NCI-H2196 treated with DMSO at 0.1 percent for 48 hours (cell line): Measurements from ENCODE around the gene SMIM20.

ENCODE experiments used
- DNase-seq: peaks from one replicate; lab custom pipeline; 2025; ENCODE audit not compliant: unreplicated experiment; lab: John Stamatoyannopoulos, UW

The SMIM20 gene

GRCh38 chr4:25925486-25926201 lies 11.6 kb downstream of the SMIM20 start:
- no peak for DNase-seq

GRCh38 chr4:25926462-25926861 lies 12.4 kb downstream of the SMIM20 start:
- DNase-seq: no peak

GRCh38 chr4:25927361-25928195 lies 13.6 kb downstream of the SMIM20 start:
- no peak for DNase-seq

- peak; percentile 60 for DNase-seq
These were observed 14.6 kb downstream of the SMIM20 start for GRCh38 chr4:25928379-25929297.

- DNase-seq: no peak
These were observed 15.3 kb downstream of the SMIM20 start for GRCh38 chr4:25929298-25929686.

GRCh38 chr4:25930731-25931354 lies 16.8 kb downstream of the SMIM20 start:
- DNase-seq: no peak

- no peak for DNase-seq
These were observed 22.7 kb downstream of the SMIM20 start for GRCh38 chr4:25936696-25937095.

GRCh38 chr4:25937801-25938200 lies 23.8 kb downstream of the SMIM20 start:
- no peak for DNase-seq

GRCh38 chr4:25938366-25938765 lies 24.3 kb downstream of the SMIM20 start:
- DNase-seq: no peak

- no peak for DNase-seq
These were observed 24.8 kb downstream of the SMIM20 start for GRCh38 chr4:25938787-25939186.

GRCh38 chr4:25939330-25939729 lies 25.3 kb downstream of the SMIM20 start:
- DNase-seq: no peak

GRCh38 chr4:25941457-25942221 lies 27.6 kb downstream of the SMIM20 start:
- no peak for DNase-seq

GRCh38 chr4:25943312-25943711 lies 29.3 kb downstream of the SMIM20 start:
- DNase-seq: no peak

- no peak for DNase-seq
These were observed 29.8 kb downstream of the SMIM20 start for GRCh38 chr4:25943805-25944204.

- DNase-seq: no peak
These were observed 34.0 kb downstream of the SMIM20 start for GRCh38 chr4:25948051-25948450.

GRCh38 chr4:25949173-25949748 lies 35.2 kb downstream of the SMIM20 start:
- DNase-seq: peak; percentile 8

GRCh38 chr4:25949994-25950393 lies 36.0 kb downstream of the SMIM20 start:
- DNase-seq: no peak

GRCh38 chr4:25950461-25951389 lies 36.7 kb downstream of the SMIM20 start:
- DNase-seq: no peak
